Measurements from ENCODE around the gene RNF113B. TPM values are rescaled to one million over a fixed set of nuclear protein-coding genes. Genes with fewer than 3 reads are reported as not detected.

RNF113B gene
- total RNA-seq, 2 experiments from 2014 or later = not detected

DNA sequence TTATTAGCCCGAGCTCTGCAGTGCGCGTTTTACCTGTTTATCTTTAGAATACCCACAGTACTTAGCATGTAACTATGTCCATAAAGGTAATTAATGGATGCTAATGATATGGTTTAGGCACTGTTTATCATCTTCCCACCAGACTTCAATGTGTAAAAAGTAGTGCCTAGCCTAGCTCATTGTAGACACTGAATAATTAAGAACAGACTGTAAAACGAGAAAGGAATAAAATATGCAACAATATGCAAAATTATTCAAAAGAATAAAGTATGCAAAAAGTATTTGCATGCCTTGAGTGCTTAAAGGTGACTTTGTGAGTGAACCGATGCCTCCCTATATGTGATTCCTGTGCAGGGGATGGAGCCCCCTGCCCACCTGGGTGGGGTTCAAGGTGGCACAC, 35.7 kb upstream of the RNF113B start:
- no peak for TF ChIP-seq EZH2phosphoT487 (IDR thresholded peaks at IDR 0.05; ENCODE audit: borderline replicate concordance, low read depth, low read length)
- TF ChIP-seq, protein P1, sequence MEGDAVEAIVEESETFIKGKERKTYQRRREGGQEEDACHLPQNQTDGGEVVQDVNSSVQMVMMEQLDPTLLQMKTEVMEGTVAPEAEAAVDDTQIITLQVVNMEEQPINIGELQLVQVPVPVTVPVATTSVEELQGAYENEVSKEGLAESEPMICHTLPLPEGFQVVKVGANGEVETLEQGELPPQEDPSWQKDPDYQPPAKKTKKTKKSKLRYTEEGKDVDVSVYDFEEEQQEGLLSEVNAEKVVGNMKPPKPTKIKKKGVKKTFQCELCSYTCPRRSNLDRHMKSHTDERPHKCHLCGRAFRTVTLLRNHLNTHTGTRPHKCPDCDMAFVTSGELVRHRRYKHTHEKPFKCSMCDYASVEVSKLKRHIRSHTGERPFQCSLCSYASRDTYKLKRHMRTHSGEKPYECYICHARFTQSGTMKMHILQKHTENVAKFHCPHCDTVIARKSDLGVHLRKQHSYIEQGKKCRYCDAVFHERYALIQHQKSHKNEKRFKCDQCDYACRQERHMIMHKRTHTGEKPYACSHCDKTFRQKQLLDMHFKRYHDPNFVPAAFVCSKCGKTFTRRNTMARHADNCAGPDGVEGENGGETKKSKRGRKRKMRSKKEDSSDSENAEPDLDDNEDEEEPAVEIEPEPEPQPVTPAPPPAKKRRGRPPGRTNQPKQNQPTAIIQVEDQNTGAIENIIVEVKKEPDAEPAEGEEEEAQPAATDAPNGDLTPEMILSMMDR (conservative IDR thresholded peaks at IDR 0.05; ENCODE audit: low read length) = no peak
- H3K4me1 ChIP-seq (ENCODE audit: insufficient read depth, low read length, poor library complexity, severe bottlenecking) = no peaks in the 10 kb centered on the region
- no peaks in the 10 kb centered on the region for H3K79me2 ChIP-seq (ENCODE audit: insufficient read depth, low read depth, low read length)
- no TSS peak for BruUV-seq (replicated peaks)
- H4K20me1 ChIP-seq (ENCODE audit: insufficient read depth, low read length) = no peaks in the 10 kb centered on the region
- ChIA-PET CTCF (ENCODE audit: unreplicated experiment) (no interaction called here), POLR2A (no interaction called here)
- no peaks in the 10 kb centered on the region for H3K36me3 ChIP-seq (ENCODE audit: insufficient read depth, low read length)
- H3K9me2 ChIP-seq (ENCODE audit: insufficient read depth, low read length) = no peaks in the 10 kb centered on the region
- H3K4me2 ChIP-seq (ENCODE audit: low read length) = no peak overlapping the region
- no peak for DNase-seq (ENCODE audit: low spot score)
- H3K9me3 ChIP-seq (ENCODE audit: low read length) = no peaks in the 10 kb centered on the region
- H3K4me3 ChIP-seq (ENCODE audit: low read depth, low read length, poor library complexity, severe bottlenecking) = no peak overlapping the region
- H3K27ac ChIP-seq (ENCODE audit: low read depth, low read length, poor library complexity, severe bottlenecking) = no peak overlapping the region
- no peak overlapping the region for H2AFZ ChIP-seq (ENCODE audit: low read length)
- intact Hi-C loops (cut with micrococcal nuclease; ENCODE audit: unreplicated experiment) = no loop called here

DNA sequence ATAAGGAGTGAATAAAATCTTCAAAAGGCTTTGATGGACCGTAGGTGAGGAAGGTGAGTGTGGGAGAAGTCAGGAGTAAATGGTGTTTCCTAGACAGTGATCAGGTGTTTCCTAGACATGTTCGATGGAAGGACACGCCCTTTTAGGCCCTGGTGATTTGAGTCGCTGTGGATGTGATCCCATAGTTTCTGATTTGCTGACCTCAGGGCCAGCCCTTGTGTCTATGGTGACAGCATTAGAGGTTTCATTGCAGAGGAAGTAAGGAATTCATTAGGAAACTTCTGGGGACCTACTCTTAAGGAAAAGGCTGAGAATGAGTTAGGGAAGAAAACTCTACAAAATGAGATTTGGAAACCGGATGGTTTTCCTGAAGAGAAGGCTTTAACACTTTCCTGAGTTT, 31.5 kb upstream of the RNF113B start:
- TF ChIP-seq, protein P1 (conservative IDR thresholded peaks at IDR 0.05; ENCODE audit: low read length) = no peak
- no peak for TF ChIP-seq EZH2phosphoT487 (IDR thresholded peaks at IDR 0.05; ENCODE audit: borderline replicate concordance, low read depth, low read length)
- POLR2A ChIA-PET = no interaction called here
- Histone ChIP-seq H3K79me2 (ENCODE audit: insufficient read depth, low read depth, low read length) (no peaks in the 10 kb centered on the region), H3K36me3 (ENCODE audit: insufficient read depth, low read length) (no peaks in the 10 kb centered on the region), H4K20me1 (ENCODE audit: insufficient read depth, low read length) (no peaks in the 10 kb centered on the region), H3K9me3 (ENCODE audit: low read length) (no peaks in the 10 kb centered on the region), H2AFZ (ENCODE audit: low read length) (no peak overlapping the region), H3K4me1 (ENCODE audit: insufficient read depth, low read length, poor library complexity, severe bottlenecking) (no peaks in the 10 kb centered on the region), H3K4me2 (ENCODE audit: low read length) (no peak overlapping the region), H3K9me2 (ENCODE audit: insufficient read depth, low read length) (no peaks in the 10 kb centered on the region), H3K27ac (ENCODE audit: low read depth, low read length, poor library complexity, severe bottlenecking) (no peak overlapping the region), H3K4me3 (ENCODE audit: low read depth, low read length, poor library complexity, severe bottlenecking) (no peak overlapping the region)
- no peak for DNase-seq (ENCODE audit: low spot score)
- intact Hi-C loops (cut with micrococcal nuclease; ENCODE audit: unreplicated experiment) = no loop called here
- CTCF ChIA-PET (ENCODE audit: unreplicated experiment) = no interaction called here
- no TSS peak for BruUV-seq (replicated peaks)

DNA sequence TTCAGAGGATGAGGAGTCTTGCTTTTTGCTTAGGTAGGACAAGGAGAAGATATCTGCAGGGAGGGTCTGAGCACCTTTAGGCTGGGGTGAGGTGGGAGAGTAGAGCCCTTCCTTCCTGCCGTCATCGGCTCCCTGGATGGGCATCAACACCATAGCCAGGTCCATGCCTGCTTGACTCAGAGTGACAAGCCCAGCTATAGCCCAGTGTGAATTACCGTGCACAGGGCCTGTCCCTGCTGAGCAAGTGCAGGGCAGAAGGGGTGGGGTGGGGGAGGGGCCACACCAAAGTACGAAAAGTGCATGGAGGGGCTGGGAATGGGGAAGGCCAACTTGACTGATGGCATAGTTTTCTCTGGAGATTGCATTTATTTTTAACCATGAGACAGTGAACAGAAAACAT, 30.3 kb upstream of the RNF113B start:
- intact Hi-C loops (cut with micrococcal nuclease; ENCODE audit: unreplicated experiment) = no loop called here
- Histone ChIP-seq H3K4me1 (ENCODE audit: insufficient read depth, low read length, poor library complexity, severe bottlenecking) (no peaks in the 10 kb centered on the region), H4K20me1 (ENCODE audit: insufficient read depth, low read length) (no peaks in the 10 kb centered on the region), H3K9me2 (ENCODE audit: insufficient read depth, low read length) (no peaks in the 10 kb centered on the region), H3K4me3 (ENCODE audit: low read depth, low read length, poor library complexity, severe bottlenecking) (no peak overlapping the region), H2AFZ (ENCODE audit: low read length) (no peak overlapping the region), H3K4me2 (ENCODE audit: low read length) (no peak overlapping the region), H3K79me2 (ENCODE audit: insufficient read depth, low read depth, low read length) (no peaks in the 10 kb centered on the region), H3K27ac (ENCODE audit: low read depth, low read length, poor library complexity, severe bottlenecking) (no peak overlapping the region), H3K9me3 (ENCODE audit: low read length) (no peaks in the 10 kb centered on the region), H3K36me3 (ENCODE audit: insufficient read depth, low read length) (no peaks in the 10 kb centered on the region)
- TF ChIP-seq EZH2phosphoT487 (IDR thresholded peaks at IDR 0.05; ENCODE audit: borderline replicate concordance, low read depth, low read length) = no peak
- TF ChIP-seq, protein P1 (conservative IDR thresholded peaks at IDR 0.05; ENCODE audit: low read length) = no peak
- ChIA-PET POLR2A (no interaction called here), CTCF (ENCODE audit: unreplicated experiment) (no interaction called here)
- no TSS peak for BruUV-seq (replicated peaks)
- no peak for DNase-seq (ENCODE audit: low spot score)

Data from OCI-LY7 (cell line).